ENCODE measurements around the gene TAB3. TPM values are rescaled to one million over a fixed set of nuclear protein-coding genes. Genes with fewer than 3 reads are reported as not detected.

Gene TAB3
- total and polyA plus RNA-seq, 10 of the 15 experiments (the other 5 are each of a cell fraction or from before 2014, with no cell fraction given): 1.7 to 22.1 (median 9.1) TPM

GRCh38 chrX:30930143-30930542 is 41.1 kb upstream of the TAB3 start (continued):
- TF ChIP-seq ZBTB40 (IDR thresholded peaks at IDR 0.05; ENCODE audit: borderline replicate concordance) (no peak), TCF7 (IDR thresholded peaks at IDR 0.05; ENCODE audit: borderline replicate concordance) (no peak), E2F8 (IDR thresholded peaks at IDR 0.05; ENCODE audit: low read depth, partially characterized antibody) (no peak), ZNF24 (IDR thresholded peaks at IDR 0.05) (no peak)

GRCh38 chrX:30920271-30920670 is 31.2 kb upstream of the TAB3 start:
- POLR2A ChIA-PET: no interaction called here
- H3K27me3 ChIP-seq (replicated peaks in 1 of 2; ENCODE audit: control insufficient read depth in 2 of 2, insufficient read depth in 2 of 2, low read length in 1 of 2): no peaks in the 10 kb centered on the region; a peak in 2 of 4 replicates
- H4K20me1 ChIP-seq (ENCODE audit: control insufficient read depth, insufficient read depth): no peaks in the 10 kb centered on the region
- no peak overlapping the region for H2AFZ ChIP-seq (ENCODE audit: control insufficient read depth, low read depth, low read length)
- BruUV-seq (replicated peaks): no TSS peak
- DNase-seq (ENCODE audit: low read depth, low spot score): no peak
- in situ Hi-C loops (cut with MboI): no loop called here
- H3K4me1 ChIP-seq (ENCODE audit: control insufficient read depth, insufficient read depth, low read length): no peaks in the 10 kb centered on the region
- H3K79me2 ChIP-seq (ENCODE audit: control insufficient read depth, insufficient read depth, low read length): no peaks in the 10 kb centered on the region
- H3K4me3 ChIP-seq: no peak overlapping the region
- CTCF ChIA-PET: no interaction called here
- H3K9me3 ChIP-seq (replicated peaks; ENCODE audit: control insufficient read depth, insufficient read depth, low read length): no peaks in the 10 kb centered on the region
- no peak overlapping the region for H3K4me2 ChIP-seq (ENCODE audit: control insufficient read depth, insufficient read depth)
- no peaks in the 10 kb centered on the region for H3K36me3 ChIP-seq (ENCODE audit: control insufficient read depth in 2 of 2, insufficient read depth in 2 of 2, low read length in 1 of 2)
- no peak for FAIRE-seq
- intact Hi-C loops (cut with micrococcal nuclease; ENCODE audit: unreplicated experiment): no loop called here
- RAD21 ChIA-PET (ENCODE audit: unreplicated experiment): no interaction called here
- no peak for ATAC-seq
- H3K9ac ChIP-seq (ENCODE audit: control insufficient read depth, insufficient read depth, low read length): no peak overlapping the region
- 71% methylated on average over 3 of the region's 3 CpGs for WGBS (ENCODE audit: insufficient coverage, insufficient replicate concordance, low lambda C conversion rate, missing lambda C conversion rate)
- H3K27ac ChIP-seq (ENCODE audit: control insufficient read depth, insufficient read depth): no peak overlapping the region
- SMC1A ChIA-PET (ENCODE audit: uncharacterized antibody, unreplicated experiment): no interaction called here
- TF ChIP-seq RAD51 (IDR thresholded peaks at IDR 0.05): no peak
- no peak for TF ChIP-seq JUND (IDR thresholded peaks at IDR 0.05; ENCODE audit: low read depth, low read length)
- TF ChIP-seq SP1 (IDR thresholded peaks at IDR 0.05; ENCODE audit: low read depth, low read length): no peak
- TF ChIP-seq PAX5 (IDR thresholded peaks at IDR 0.05; ENCODE audit: borderline replicate concordance, low read depth, low read length): no peak
- TF ChIP-seq REST (IDR thresholded peaks at IDR 0.05; ENCODE audit: low read depth, low read length): no peak
- TF ChIP-seq RB1 (IDR thresholded peaks at IDR 0.05; ENCODE audit: borderline replicate concordance): no peak
- no peak for TF ChIP-seq CREB1 (IDR thresholded peaks at IDR 0.05; ENCODE audit: low read depth)
- TF ChIP-seq NFIC (IDR thresholded peaks at IDR 0.05; ENCODE audit: low read depth, low read length): no peak
- TF ChIP-seq CBX5 (IDR thresholded peaks at IDR 0.05; ENCODE audit: low read depth): no peak

All from GM12878 (cell line).